CD14-positive monocyte (primary cell): ENCODE data around the gene HMCN1. TPM values are rescaled to one million over a fixed set of nuclear protein-coding genes. Genes with fewer than 3 reads are reported as not detected.

Source experiments
- DNase-seq, 3 donors: peaks; one replicate each; pipeline ENCODE4 v3.0.0-alpha.2; 2011 to 2022
- H2AFZ ChIP-seq: 2 replicates; pipeline ENCODE4 v1.6.0; 2012; ENCODE audit warnings: mild to moderate bottlenecking, low read depth, low read length, inconsistent platforms; ENCODE audit not compliant: insufficient read depth, poor library complexity, severe bottlenecking
- H3K27ac ChIP-seq, 2 donors: 1 replicate in 1 of 2; 2 replicates in 1 of 2; pipeline ENCODE4 v1.5.1; 2012 to 2013; ENCODE audit warnings: low read length in 2 of 2, control low read depth in 1 of 2, inconsistent platforms in 1 of 2, low read depth in 1 of 2, mild to moderate bottlenecking in 1 of 2
- H3K27me3 ChIP-seq, 2 donors: one replicate each; pipeline versions ENCODE4 v1.6.0 to v1.6.1; 2011 to 2013; ENCODE audit warnings: low read length in 2 of 2; ENCODE audit not compliant: control insufficient read depth in 2 of 2, insufficient read depth in 2 of 2
- H3K36me3 ChIP-seq, 2 donors: replicated peaks in 1 of 2; 1 replicate in 1 of 2; 2 replicates in 1 of 2; pipeline versions ENCODE4 v1.5.1 to v1.6.1; 2012 to 2013; ENCODE audit warnings: low read length in 2 of 2, control low read depth in 1 of 2, inconsistent platforms in 1 of 2, mild to moderate bottlenecking in 1 of 2; ENCODE audit not compliant: insufficient read depth in 2 of 2, control insufficient read depth in 1 of 2
- H3K4me1 ChIP-seq, 2 donors: 1 replicate in 1 of 2; 2 replicates in 1 of 2; pipeline versions ENCODE4 v1.5.1 to v1.6.1; 2012 to 2013; ENCODE audit warnings: low read length in 2 of 2, control low read depth in 1 of 2, inconsistent platforms in 1 of 2, mild to moderate bottlenecking in 1 of 2, moderate library complexity in 1 of 2; ENCODE audit not compliant: insufficient read depth in 2 of 2, control insufficient read depth in 1 of 2
- H3K4me2 ChIP-seq: replicated peaks from 2 replicates; pipeline ENCODE3; 2012; ENCODE audit warnings: low read length, moderate library complexity, mild to moderate bottlenecking; ENCODE audit not compliant: poor library complexity, severe bottlenecking; ENCODE audit errors: extremely low read depth
- H3K4me3 ChIP-seq, 3 experiments: fragments of 200-600 bp in 1 of 3; sonication (generic) in 1 of 3; replicated peaks in 1 of 3; 1 replicate in 2 of 3; 2 replicates in 1 of 3; pipeline ENCODE4 v1.5.1; 2011 to 2013; ENCODE audit warnings: low read length in 3 of 3, mild to moderate bottlenecking in 3 of 3, control low read depth in 2 of 3, low read depth in 2 of 3, inconsistent platforms in 1 of 3, moderate library complexity in 1 of 3
- H3K79me2 ChIP-seq: 2 replicates; pipeline ENCODE4 v1.6.0; 2012; ENCODE audit warnings: mild to moderate bottlenecking, control low read depth, inconsistent platforms, low read length, moderate library complexity; ENCODE audit not compliant: insufficient read depth
- H3K9ac ChIP-seq: 2 replicates; pipeline ENCODE4 v1.6.0; 2017; ENCODE audit warnings: low read length, mild to moderate bottlenecking; ENCODE audit not compliant: insufficient read depth, poor library complexity, severe bottlenecking
- H3K9me3 ChIP-seq, 2 donors: replicated peaks in 1 of 2; 1 replicate in 1 of 2; 2 replicates in 1 of 2; pipeline versions ENCODE4 v1.5.1 to v1.6.1; 2012 to 2013; ENCODE audit warnings: low read length in 2 of 2, control low read depth in 1 of 2; ENCODE audit not compliant: control insufficient read depth in 1 of 2, insufficient read depth in 1 of 2
- H4K20me1 ChIP-seq: 2 replicates; pipeline ENCODE4 v1.6.0; 2012; ENCODE audit warnings: mild to moderate bottlenecking, low read length, control low read depth, moderate library complexity; ENCODE audit not compliant: insufficient read depth
- H3K27ac Mint-ChIP-seq, 7 donors: one replicate each; pipeline ENCODE4 v1.8.0; 2020; ENCODE audit warnings: mild to moderate bottlenecking in 7 of 7, mixed read lengths in 7 of 7, moderate library complexity in 6 of 7, inconsistent platforms in 2 of 7
- H3K27me3 Mint-ChIP-seq, 3 donors: one replicate each; pipeline ENCODE4 v1.8.0; 2021 to 2022; ENCODE audit warnings: low read depth in 3 of 3, mild to moderate bottlenecking in 3 of 3, mixed read lengths in 3 of 3, moderate library complexity in 3 of 3, inconsistent platforms in 1 of 3
- H3K36me3 Mint-ChIP-seq, 2 donors: one replicate each; pipeline ENCODE4 v1.8.0; 2020; ENCODE audit warnings: mixed read lengths in 2 of 2, inconsistent platforms in 1 of 2, mild to moderate bottlenecking in 1 of 2
- H3K4me1 Mint-ChIP-seq: one replicate; pipeline ENCODE4 v1.8.0; 2020; ENCODE audit warnings: mild to moderate bottlenecking, mixed read lengths
- H3K4me3 Mint-ChIP-seq, 2 donors: one replicate each; pipeline ENCODE4 v1.8.0; 2020; ENCODE audit warnings: mild to moderate bottlenecking in 2 of 2, mixed read lengths in 2 of 2, moderate library complexity in 1 of 2
- H3K9me3 Mint-ChIP-seq, 7 donors: one replicate each; pipeline ENCODE4 v1.8.0; 2020 to 2022; ENCODE audit warnings: mixed read lengths in 7 of 7, mild to moderate bottlenecking in 6 of 7, moderate library complexity in 6 of 7, inconsistent platforms in 2 of 7
- WGBS: methylation state at CpG from one replicate; pipeline ENCODE4 v1.1.5; 2013; ENCODE audit warnings: missing lambda C conversion rate; ENCODE audit not compliant: insufficient coverage; 5-methylcytosine and 5-hydroxymethylcytosine counted together
- intact Hi-C, 2 donors: fragments of 100-400 bp; cut with micrococcal nuclease; formaldehyde crosslinking; loops; one replicate each; pipeline versions ENCODE4 v1.15.0 to v1.15.1; 2023
- polyA plus RNA-seq, 3 donors: library from polyadenylated mRNA; depleted of rRNA in 1 of 3; unstranded in 2 of 3; stranded (reverse) in 1 of 3; fragments of 300-500 nt in 2 of 3; fragments of >200 nt in 1 of 3; fragmentation: Illumina TruSeq in 2 of 3; gene quantifications; 1 replicate in 2 of 3; 2 replicates in 1 of 3; pipeline ENCODE4 v1.2.3, GENCODE V29; 2012 to 2021
- TF ChIP-seq, protein P1 (sequence below): fragments of 200-600 bp; IDR thresholded peaks from one replicate; pipeline ENCODE4 v1.8.0; 2022; ENCODE audit warnings: antibody characterized with exemption, mild to moderate bottlenecking

HMCN1 gene
- polyA plus RNA-seq, 3 donors, result not detected

GRCh38 chr1:186076006-186076405 lies 341.8 kb downstream of the HMCN1 start:
- H3K79me2 ChIP-seq, result no peaks in the 10 kb centered on the region
- no peak overlapping the region for H3K27ac ChIP-seq
- H3K9ac ChIP-seq, result no peak overlapping the region
- no peaks in the 10 kb centered on the region for H3K36me3 Mint-ChIP-seq
- intact Hi-C loops, result no loop called here
- H3K27me3 ChIP-seq, result no peaks in the 10 kb centered on the region
- H3K4me2 ChIP-seq, result no peak overlapping the region
- H3K4me1 ChIP-seq, result no peaks in the 10 kb centered on the region
- H3K4me3 ChIP-seq, result no peak overlapping the region
- WGBS, result 83% methylated on average over 1 of the region's 4 CpGs
- H3K9me3 ChIP-seq, result no peaks in the 10 kb centered on the region
- no peak overlapping the region for H3K4me3 Mint-ChIP-seq
- H2AFZ ChIP-seq, result no peak overlapping the region
- H3K4me1 Mint-ChIP-seq, result no peaks in the 10 kb centered on the region
- TF ChIP-seq, protein P1, sequence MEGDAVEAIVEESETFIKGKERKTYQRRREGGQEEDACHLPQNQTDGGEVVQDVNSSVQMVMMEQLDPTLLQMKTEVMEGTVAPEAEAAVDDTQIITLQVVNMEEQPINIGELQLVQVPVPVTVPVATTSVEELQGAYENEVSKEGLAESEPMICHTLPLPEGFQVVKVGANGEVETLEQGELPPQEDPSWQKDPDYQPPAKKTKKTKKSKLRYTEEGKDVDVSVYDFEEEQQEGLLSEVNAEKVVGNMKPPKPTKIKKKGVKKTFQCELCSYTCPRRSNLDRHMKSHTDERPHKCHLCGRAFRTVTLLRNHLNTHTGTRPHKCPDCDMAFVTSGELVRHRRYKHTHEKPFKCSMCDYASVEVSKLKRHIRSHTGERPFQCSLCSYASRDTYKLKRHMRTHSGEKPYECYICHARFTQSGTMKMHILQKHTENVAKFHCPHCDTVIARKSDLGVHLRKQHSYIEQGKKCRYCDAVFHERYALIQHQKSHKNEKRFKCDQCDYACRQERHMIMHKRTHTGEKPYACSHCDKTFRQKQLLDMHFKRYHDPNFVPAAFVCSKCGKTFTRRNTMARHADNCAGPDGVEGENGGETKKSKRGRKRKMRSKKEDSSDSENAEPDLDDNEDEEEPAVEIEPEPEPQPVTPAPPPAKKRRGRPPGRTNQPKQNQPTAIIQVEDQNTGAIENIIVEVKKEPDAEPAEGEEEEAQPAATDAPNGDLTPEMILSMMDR, result no peak
- H3K9me3 Mint-ChIP-seq, result peaks cover 0 to 3% (median 0%) of the 10 kb centered on the region in 7 donors
- H3K27ac Mint-ChIP-seq, result no peak overlapping the region
- no peak for DNase-seq
- H4K20me1 ChIP-seq, result no peaks in the 10 kb centered on the region
- H3K27me3 Mint-ChIP-seq, result peaks cover 0 to 2% (median 0%) of the 10 kb centered on the region in 3 donors
- H3K36me3 ChIP-seq, result no peaks in the 10 kb centered on the region

DNA sequence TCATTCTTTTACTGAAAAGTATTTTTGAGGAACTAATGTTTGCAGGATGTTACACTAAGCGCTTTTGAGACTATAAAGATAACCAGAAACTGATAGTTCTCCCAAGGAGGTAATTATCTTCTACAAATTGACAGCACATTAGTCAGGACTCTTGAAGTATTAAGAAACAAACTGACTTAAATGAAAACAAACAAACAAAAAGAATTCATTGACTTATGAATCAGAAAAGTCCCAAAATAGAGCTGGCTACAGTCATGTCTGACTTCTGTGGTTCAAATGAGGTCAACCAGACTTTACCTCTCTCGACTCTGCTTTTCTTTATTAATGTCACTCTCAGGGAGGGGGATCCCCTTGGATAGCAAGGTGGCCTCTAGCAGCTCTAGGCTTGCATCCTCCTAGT lies 344.1 kb downstream of the HMCN1 start:
- no peak overlapping the region for H3K27ac ChIP-seq
- peaks cover 0 to 3% of the 10 kb centered on the region in 2 donors for H3K9me3 ChIP-seq
- H3K27me3 Mint-ChIP-seq, result peaks cover 0 to 2% (median 0%) of the 10 kb centered on the region in 3 donors
- no peaks in the 10 kb centered on the region for H3K27me3 ChIP-seq
- no peak overlapping the region for H3K4me3 Mint-ChIP-seq
- no peak overlapping the region for H3K9ac ChIP-seq
- no peak for DNase-seq
- WGBS, result no CpG with 5 or more reads among the region's 2 CpGs
- intact Hi-C loops, result no loop called here
- H3K36me3 ChIP-seq, result no peaks in the 10 kb centered on the region
- H3K27ac Mint-ChIP-seq, result no peak overlapping the region
- no peaks in the 10 kb centered on the region for H4K20me1 ChIP-seq
- TF ChIP-seq, protein P1, result no peak
- H3K4me2 ChIP-seq, result no peak overlapping the region
- H3K4me1 ChIP-seq, result peaks cover 0 to 4% of the 10 kb centered on the region in 2 donors
- H2AFZ ChIP-seq, result no peak overlapping the region
- no peaks in the 10 kb centered on the region for H3K36me3 Mint-ChIP-seq
- H3K79me2 ChIP-seq, result no peaks in the 10 kb centered on the region
- H3K9me3 Mint-ChIP-seq, result peaks cover 0 to 5% (median 3%) of the 10 kb centered on the region in 7 donors
- peaks cover 3% of the 10 kb centered on the region for H3K4me1 Mint-ChIP-seq
- H3K4me3 ChIP-seq, result no peak overlapping the region
